GM18858 (cell line): ENCODE measurements around the gene TMEM114.

Experiments used
- ATAC-seq: cut with Tn5 transposase; IDR thresholded peaks from one replicate; pipeline ENCODE4 v1.9.1; 2021; ENCODE audit not compliant: unreplicated experiment

The TMEM114 gene

DNA sequence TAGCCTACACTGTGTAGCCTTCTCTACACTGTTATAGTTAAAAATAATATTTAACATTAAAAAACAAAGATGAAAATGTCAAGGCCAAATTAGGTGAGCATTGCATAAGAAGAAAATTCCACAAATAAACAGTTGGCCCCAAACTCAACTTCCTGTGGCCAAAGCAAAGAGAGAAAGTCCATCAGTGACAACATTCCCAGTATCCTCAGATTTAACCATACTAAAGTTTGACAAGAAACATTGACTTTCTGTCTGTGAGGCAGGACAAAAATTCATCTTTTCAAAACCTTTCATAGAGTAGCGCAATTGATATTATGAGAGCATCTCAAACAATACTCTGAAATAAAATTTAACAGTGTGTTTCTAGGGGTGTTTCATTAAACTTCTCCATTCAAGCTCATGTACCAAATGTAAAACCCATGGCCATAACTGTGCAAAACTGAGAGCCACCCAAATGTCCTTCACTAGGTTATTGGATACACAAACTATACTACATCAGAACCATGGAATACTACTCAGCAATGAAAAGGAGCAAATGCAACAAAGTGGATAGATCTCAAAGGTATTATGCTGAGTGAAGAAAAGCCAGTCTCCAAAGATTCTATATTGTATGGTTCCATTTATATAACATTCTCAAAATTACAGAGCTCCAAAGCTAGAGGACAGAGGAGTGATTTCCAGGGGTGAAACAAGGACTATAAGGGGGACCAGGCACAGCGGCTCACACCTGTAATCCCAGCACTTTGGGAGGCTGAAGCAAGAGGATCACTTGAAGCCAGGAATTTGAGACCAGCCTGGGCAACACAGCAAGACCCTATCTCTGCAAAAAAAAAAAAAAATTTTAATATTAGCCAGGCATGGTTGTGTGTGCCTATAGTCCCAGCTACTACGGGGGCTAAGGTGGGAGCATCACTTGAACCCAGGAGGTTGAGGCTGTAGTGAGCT lies 38.7 kb downstream of the TMEM114 start:
- no peak for ATAC-seq

DNA sequence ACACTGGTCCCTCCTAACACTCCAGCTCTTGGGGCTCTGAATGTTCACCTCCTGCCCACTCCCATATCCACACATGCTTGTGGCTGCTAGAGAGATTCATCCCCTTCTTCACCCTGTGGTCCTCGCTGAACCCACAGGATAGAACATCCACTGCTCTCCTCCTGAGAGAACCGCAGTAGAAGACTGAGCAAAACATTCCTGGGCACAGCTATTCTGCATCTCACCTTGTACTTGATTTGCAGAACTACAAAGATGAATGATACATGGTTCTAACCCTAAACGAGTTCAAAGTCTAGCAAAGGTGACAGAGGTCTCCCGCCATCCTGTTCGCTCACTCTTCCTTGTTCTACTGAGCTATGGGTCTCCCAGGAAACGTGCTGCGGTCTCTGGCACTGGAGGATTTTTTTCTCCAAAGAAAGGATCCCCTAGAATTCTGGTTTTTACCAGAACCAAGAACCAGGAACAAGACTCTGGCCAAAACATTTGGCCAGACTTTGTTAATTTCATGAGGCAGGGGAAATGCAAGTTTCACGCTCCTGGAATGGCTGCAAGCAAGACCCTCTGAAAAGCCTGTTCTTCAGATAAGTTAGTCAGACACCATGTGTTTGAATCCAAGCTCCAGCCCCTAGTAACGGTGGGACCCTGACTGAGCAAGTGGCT lies 39.5 kb downstream of the TMEM114 start:
- no peak for ATAC-seq

DNA sequence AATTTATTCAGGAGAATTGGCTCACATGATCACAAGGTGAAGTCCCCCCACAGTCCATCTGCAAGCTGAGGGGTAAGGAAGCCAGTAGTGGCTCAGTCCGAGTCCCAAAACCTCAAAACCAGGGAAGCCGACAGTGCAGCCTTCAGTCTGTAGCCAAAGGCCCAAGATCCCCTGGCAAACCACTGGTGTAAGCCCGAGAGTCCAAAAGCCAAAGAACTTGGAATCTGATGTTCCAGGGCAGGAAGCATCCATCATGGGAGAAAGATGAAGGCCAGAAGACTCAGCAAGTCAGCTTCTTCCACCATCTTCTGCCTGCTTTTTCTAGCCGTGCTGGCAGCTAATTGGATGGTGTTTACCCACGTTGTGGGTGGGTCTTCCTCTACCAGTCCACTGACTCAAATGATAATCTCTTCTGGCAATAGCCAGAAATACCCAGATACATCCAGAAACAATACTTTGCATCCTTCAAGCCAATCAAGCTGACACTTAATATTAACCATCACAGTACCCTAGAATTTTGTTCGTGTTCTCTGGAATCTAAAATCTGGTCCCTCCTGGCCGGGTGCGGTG lies 40.4 kb downstream of the TMEM114 start:
- no peak for ATAC-seq

DNA sequence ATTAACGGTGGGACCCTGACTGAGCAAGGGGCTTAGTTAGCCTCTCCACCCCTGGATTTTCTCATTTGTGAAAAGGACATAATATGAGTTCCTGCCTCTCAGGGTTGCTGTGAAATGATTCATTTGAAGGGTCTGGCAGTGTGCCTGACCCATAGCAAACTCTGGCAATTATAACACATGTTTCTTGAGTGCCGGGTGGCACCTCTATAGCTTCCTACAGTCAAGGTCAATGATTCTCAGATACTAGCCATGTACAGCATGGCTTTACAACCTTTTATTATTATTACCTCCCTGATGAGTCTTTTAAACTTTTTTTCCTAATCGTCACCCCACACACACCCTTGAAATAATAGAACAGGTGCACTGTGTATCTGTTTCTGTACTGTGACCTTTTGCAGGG lies 42.1 kb downstream of the TMEM114 start:
- no peak for ATAC-seq

DNA sequence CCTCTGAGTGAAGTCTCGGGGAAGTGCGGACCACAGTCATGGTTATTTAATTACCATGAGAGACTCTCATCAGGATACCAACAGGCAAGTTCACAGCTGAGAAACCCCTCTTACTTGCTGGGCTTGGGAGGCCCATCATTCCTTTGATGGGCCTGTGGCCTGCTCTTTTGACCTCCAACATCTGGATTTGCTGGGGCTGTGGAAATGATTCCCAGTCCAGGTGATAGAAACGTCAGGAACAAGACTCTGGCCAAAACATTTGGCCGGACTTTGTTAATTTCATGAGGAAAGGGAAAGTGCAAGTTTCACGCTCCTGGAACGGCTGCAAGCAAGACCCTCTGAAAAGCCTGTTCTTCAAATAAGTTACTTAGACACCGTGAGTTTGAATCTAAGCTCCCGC lies 42.5 kb downstream of the TMEM114 start:
- ATAC-seq, result no peak

DNA sequence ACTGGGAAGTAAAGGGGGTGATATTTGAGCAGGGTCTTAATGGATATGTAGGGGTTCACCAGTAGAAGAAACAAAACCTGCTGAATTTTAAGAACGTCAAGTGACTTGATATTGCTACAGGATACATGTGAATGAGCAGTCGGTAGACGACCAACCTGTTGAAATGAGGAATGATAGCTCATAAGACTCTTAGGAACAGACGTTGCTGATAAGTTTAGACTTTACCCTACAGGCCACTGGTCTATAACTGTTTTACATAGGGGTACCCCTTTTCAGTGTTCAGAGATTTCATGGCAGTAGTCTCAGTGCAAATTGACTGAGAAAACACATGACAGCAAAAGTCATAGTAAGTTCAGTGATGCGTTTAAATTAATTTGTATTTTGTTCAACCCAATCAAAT lies 45.9 kb downstream of the TMEM114 start:
- no peak for ATAC-seq

DNA sequence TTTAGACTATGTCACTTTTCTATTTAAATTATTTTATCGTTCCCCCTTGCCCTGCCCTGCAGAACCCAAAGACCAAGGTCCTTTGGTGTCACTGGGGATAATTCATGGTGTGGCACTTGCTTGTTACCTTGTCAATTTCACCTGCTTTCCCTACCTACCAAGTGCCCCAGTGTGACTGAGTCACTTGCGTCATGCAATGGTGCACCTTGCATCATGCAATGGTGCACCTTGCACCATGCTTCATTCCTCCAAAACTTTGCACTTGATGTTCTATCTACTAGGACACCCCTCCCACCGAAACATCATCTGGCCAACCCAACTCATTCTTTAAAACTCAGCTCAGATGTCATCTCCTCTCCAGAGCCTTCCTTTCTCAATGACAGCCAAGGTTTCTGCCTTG lies 47.1 kb downstream of the TMEM114 start:
- no peak for ATAC-seq

DNA sequence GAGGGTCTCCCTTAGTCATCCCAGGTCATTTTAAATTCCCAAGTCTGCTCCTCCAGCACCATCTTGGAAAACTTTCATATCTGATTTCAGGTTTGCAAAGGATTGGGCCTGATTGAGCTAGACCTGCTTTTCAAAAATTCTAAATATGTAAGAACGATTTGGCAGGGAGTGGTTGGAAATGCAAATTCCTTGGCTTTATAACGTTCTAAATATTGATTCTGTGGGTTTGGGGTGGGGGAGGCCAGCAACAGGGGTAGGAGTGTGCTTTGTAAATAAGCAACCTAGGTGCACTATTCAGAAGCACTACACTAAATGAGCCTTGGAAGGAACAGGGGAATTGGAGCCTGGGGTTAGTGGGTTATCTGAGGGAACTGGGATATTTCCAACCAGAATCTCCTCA lies 47.9 kb downstream of the TMEM114 start:
- no peak for ATAC-seq

DNA sequence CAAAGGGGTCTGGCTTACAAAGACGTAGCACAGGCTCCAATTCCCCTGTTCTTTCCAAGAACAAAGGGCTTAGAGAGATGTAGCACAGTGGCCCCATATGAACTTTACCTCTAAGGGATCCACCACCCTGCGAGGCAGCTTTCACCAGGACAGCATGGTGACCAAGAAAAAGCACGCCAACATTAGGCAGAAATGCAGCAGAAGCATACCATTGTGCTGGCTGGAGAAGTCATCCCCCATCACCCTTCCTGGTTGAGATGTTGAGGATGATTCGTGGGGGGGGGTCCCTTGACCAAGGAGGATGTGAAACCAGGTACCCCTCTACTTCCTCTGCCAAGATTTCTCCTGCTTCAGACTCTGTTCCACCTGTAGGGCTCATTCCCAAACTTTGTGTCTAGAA lies 48.4 kb downstream of the TMEM114 start:
- ATAC-seq, result no peak

DNA sequence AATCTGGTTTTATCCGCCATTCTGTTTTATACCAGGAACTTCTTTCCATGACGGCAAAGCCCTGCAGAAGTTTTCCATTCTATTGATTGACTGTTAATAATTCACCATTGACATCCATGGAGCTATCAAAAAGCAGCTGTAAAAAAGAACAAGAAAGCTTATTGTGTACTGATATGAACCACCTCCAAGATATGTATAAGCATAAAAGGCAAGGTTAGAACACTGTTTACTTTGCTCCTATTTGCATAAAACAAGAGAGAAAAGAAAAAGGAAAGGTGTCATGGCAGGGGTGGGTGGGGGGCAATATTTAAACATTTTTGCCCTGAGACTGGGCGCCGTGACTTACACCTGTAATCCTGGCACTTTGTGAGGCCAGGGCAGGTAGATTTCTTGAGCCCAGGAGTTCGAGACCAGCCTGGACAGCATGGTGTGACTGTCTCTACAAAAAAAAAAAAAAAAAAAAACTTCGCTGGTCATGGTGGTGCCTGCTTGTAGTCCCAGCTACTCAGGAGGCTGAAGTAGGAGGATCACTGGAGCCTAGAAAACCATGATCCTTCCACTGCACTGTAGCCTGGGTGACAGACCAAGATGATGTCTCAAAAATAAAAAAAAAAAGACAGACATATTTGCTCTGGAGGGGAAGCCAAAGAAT lies 52.5 kb downstream of the TMEM114 start:
- no peak for ATAC-seq

DNA sequence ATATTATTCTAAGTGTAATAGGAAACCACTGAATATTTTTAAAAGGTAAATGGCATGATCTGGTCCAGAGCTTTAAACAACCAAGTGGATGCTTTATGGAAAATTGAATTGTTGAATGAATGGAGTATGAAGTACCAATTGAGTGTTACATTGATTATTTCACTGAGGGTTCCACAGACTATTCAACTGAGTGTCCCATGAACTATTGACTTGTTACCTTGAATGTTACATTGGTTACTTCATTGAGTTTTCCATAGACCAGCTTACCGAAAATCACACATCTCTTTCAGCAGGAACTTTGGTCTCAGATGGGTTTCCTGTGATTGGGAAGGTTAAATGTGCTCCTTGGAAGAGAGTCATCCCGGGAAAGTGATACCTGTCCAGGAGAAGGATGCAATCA lies 56.8 kb downstream of the TMEM114 start:
- ATAC-seq, result no peak

DNA sequence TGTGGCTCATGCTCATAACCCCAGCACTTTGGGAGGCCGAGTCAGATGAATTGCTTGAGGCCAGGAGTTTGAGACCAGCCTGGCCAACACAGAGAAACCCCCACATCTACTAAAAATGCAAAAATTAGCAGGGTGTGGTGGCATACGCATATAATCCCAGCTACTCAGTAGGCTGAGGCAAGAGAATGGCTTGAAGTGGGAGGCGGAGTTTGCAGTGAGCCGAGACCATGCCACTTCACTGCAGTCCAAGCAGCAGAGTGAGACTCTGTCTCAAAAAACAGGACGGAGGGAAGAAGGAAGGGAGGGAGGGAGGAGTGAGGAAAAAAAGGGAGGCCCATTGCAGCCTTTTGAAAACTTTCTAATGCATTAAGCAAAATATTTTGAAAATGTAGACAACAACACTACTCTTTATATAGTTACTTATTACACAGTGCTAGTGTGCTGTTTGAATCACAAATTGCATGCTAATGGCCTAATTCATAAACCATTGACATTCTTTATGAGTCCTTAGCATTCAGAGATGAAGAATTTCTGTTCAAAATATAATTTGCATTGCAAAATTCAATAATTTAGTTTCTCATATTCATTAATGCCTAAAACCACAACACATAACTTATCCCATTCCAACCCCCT lies 59.4 kb downstream of the TMEM114 start:
- no peak for ATAC-seq

DNA sequence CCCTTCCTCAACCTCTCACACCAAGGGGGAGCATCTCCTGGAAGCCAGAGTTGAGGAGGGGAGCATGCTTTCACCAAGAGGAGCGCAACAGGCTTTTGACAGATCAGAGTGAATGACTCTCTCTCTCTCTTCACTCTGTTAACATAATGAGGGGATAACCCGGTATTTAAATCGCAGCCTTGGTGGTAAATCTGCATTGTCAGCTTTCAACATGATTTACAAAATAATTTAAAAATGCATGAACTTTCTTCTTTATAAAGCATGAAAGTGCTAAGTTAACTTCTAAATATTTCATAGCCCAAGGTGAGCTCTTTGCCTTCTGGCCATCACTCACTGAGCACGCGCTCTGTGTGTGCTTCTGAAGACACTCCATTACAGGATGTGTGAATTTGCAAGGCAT lies 61.8 kb downstream of the TMEM114 start:
- no peak for ATAC-seq

DNA sequence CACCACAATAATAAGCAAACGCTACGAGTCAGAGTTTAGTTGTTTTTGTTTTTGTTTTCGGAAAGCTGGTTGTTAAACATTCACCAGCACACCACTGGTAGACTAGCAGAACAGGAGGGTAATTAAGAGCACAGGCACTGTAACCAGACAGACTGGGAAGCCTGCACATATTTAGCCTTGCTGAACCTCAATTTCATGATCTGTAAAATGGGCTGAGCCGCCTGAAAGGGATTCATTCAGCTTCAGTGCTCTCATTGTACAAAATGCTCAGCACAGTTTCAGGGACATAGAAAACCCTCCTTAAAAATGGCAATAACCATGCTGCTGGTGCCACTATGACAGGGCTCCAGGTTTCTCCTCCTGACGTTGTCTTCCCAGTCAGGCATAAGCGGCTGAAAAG lies 66.4 kb downstream of the TMEM114 start:
- ATAC-seq, result no peak

DNA sequence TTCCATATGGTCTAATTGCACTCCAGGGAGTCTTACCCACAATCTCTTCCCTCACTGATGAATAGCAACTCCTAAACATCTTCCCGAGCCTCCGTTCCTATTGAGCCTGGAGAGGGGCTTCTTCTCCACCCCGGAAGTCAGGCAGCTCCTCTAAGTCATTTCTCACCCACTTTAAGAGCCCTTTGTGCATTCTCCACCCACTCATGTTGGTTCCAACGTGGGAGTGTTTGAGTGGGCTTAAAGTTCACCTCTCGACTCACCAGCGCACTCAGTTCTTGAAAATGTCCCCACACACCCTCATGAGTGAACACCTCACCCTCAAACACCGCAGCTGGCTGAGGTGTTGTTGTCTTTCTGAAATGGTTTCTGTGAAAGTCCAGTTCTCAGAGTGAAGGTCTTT lies 67.6 kb downstream of the TMEM114 start:
- no peak for ATAC-seq

DNA sequence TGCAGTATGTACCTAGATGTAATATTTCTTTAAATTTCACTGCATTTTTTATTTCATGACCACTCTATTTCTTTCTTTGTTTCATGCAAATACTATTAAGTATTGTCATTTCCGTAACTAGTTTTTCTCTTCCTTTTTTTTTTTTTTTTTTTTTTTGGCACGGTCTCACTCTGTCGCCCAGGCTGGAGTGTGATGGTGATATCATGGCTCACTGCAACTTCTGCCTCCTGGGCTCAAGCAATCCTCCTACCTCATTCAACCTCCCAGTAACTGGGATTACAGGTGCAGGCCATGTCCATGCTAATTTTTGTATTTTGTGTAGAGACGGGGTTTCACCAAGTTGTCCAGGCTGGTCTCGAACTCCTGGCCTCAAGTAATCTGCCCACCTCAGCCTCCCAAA lies 70.7 kb downstream of the TMEM114 start:
- ATAC-seq, result no peak
